Measurements from ENCODE around the gene CSNK1D.

The CSNK1D gene

DNA sequence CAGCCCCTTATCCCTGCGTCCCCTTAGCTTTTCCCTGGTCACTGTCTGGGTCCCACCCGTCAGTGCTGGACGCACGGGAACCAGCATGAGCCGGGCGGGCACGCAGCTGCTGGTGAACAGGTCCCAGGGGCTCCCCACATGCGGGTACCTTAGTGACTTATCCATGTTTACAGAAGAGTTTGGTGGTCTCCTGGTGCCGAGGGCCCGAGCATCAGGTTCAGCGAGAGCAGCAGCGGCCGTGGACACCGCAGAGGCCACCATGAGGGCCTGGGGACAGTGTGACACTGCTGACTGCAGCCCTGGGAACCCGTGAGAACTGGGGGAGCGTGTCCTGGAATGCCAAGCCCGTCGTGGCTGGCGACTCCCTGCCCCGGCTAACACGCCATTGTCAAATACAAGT lies 37.4 kb upstream of the CSNK1D start:
- DNase-seq = no peak

DNA sequence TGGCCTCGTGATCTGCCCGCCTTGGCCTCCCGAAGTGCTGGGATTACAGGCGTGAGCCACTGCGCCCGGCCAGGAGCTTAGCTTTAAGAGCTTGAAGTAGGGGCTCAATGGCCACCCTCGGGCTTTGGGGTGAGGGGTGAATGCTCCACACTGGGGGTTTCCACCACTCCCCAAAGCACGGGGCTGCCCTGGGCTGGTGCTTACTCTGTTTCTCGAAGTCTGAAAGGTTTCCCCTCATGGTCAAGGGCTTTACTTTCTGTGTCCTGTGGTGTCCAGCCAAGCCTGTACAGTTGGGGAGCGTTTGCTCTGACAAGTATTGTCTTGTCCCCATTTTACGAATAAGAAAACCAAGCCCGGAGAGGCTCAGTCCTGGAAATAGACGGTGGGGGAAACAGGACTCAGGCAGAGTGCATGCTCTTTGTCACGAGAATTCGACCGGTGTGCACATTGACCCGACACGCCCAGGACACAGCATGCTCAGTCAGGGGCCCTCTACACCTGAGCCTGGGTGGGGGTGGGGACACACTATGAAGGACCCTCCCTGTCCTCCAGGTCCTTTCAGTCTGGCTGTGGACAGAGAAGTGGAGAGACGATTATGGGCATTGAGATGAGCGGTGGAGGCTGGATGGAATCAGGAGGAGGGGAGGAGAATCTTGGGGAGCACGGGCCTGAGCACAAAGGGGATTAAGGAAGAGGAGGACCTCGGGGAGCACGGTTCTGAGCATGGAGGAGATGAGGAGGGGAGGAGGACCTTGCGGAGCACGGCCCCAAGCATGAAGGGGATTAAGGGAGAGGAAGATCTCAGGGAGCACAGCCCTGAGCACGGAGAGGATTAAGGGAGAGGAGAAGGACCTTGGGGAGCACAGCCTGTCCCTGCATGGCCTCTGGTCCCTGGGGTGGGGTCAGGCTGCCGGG lies 36.4 kb upstream of the CSNK1D start:
- no peak for DNase-seq

DNA sequence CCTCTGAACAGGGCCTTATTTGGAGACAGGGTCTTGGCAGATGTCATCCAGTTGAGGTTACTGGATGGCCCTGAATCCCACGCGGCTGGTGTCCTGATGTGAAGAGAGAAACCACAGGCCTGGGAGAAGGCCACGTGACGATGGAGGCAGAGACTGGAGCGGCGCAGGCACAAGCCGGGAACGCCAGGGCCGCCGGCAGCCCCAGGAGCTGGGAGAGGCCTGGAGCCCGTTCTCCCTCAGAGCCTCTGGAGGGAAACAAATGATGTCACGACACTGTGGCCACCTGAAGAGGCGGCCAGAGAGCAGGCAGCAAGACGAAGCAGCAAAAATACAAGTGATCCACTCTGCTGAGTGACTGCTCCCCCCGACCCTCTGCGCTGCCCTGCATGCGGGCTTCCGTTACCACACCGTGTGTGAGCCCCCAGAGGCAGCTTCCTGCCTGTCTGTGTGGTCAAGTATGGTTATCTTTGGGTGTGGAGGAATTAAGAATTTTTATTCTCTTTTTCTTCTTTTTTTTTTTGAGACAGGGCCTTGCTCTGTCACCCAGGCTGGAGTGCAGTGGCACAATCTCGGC lies 32.3 kb upstream of the CSNK1D start:
- peak; percentile 33 for DNase-seq

DNA sequence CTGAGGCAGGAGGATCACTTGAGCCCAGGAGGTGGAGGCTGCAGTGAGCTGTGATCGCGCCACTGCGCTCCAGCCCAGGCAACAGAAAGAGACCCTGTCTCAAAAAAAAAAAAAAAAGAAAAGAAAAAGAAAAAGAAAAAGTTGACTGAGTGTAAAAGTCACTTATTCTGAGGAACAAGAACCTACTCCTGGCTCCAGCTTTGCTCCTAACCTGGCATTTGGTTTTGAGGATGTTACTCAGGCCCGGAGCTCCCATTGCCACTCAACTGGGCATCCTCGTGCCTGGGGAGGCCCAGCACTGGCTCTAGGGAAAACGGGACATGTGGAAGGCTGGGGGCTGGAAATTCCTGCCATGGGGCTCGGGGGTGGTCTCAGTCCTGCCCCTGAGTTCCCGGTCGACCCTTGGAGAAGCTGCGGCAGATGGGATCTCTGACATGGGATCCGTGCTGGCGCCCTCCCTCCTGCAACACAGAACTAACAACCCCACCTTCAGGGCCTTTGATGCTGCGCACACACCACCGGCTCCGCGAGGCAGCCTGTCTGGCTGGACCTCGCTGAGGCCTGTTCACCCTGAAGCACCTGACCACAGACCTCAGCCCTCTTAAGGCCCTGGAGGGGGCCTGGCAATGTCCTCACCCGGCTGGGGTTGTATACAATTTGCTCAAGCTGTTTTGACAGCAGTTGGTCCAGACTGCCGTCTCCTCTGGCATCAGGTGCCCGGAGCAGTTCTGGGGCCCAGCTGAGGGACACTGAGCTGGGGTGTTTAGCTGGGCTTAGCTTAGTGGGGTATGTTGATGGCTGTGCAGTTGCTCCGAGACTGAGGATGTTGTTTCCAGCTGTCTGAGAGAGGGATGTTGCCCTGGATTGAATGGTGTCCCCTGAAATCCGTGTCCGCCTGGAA lies 31.6 kb upstream of the CSNK1D start:
- no peak for DNase-seq

DNA sequence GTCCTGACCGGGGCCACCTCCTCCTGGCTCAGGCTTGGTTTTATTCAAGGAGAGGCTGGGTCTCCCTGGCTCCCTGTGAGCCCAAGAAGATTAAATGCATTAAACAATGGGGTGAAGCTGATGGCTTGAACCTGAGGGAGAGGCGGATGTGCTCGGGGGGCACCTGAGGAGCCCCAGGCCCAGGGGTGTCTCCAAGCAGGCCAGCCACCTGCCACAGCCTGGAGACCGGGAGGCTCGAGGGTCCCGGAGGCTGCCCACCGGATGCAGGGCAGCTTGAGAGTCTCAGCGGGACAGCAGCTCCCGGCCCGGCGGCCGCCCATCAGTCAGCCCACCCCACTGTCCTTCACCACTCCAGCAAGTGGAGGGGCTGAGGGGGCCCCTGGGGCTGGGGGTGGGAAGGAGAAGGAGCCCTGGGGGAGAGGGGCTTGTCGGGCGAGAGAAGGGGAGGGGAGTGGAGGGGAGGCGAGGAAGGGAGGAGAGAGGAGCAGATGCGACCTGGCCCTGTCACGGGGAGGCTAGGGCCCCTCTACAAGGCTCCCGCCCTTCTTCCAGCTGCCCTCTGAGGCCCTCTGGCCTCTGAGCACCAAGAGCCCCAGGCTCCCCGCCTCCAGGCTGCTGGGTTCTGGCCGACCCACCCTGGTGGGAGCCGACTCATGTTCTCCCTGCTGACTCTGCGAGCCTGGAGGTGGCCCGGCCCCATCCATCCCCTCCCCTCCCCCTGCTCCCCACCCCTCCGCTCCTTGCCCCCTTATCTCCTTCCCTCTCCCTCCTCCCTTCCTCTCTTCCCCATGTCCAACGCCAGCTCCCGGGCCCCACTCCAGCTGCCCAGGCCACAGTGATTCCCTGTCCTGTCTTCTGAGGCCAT lies 30.7 kb upstream of the CSNK1D start:
- DNase-seq = no peak

DNA sequence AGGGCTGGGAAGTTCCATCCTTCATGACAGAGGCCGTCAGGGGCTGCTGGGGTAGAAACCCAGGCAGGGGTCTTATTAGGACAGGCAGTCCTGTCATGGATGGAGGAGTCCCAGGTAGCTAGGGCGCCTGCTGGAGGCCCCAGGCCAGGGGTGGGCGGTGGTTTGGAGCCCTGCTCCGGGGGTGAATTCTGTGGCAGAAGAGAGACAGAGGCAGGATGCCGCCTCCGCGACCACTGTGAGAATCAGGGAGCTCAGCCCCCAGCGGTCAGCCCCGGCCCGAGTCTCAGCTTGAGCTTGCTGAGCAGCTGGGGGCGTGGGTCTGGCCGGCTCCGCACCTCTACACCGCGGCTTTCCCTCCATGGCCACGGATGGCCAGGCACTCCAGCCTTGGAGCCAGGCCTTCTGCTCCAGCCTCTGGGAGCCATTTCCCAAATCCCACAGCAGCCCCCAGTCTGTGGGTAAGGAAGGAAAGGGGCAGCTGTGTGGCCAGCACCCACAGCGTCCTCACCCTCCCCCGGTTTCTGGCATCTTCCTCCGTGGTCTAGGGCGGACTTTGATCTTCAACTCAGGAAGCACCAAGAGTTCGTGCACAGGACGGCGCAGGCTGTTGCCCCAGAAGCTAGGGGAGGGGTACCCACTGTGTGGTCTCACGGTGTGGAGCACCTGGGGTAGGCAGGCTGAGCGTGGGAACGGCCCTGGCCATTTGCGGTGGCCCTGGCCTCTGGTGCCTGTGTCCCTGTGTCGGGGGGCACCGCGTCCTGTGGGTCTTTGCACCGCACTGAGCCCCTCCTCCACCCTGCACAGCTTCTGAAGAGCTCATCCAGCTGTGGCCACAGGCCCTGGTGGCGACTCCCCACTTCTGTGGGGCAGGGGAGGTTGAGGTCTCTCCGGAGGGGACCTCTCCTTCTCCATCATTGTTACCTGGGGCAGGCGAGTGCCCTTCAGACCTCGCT lies 29.8 kb upstream of the CSNK1D start:
- DNase-seq = no peak

DNA sequence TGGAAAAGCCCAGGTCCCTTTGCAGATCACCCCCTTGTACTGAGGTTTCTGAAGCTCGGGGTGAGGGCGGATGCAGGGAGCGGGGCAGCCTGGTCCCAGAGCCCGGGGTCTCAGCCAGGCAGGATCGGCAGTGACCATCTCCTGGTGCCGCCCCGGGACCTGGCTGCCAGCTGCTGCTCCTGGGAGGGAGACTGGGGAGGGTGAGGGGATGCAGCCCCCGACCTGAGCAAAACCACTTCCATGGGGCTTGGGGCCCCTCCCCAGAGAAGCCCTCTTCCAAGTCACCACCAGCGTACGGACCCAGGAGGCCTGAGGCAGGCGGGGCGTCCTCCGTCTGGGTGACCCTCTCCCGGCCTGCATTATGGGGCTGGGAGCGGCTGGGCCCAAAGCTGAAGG lies 29.1 kb upstream of the CSNK1D start:
- no peak for DNase-seq

DNA sequence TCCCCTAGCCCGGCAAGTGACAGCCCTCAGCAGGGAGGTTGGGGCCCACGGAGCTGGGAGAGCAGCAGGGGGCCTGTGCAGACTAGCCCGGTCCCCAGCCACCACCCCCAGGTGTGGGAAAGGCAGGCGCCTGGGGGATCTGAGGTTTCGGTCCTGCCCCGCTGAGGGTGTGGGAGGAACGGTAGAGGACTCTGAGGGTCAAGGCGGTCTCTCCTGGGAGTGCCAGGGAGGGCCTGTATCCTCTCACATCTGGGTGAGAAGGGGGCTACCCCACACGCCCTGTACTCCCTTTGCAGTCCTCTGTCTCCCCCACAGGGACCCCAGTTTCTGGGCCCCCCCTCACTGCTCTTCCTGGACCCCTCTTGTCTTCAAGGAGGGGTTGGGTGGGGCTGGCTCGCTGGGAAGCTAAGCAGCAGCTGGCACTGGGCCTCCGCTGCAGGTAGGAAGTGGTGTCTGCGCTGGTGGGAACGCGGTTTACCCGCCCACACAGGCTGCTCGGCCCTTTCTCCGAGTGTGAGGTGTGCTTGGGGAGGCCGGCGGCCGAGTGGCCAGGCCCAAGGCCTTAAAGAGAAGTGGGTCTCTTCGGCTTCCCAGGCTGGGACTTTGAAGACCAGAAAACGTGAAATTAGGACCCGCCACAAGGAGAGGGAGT lies 28.5 kb upstream of the CSNK1D start:
- no peak for DNase-seq

DNA sequence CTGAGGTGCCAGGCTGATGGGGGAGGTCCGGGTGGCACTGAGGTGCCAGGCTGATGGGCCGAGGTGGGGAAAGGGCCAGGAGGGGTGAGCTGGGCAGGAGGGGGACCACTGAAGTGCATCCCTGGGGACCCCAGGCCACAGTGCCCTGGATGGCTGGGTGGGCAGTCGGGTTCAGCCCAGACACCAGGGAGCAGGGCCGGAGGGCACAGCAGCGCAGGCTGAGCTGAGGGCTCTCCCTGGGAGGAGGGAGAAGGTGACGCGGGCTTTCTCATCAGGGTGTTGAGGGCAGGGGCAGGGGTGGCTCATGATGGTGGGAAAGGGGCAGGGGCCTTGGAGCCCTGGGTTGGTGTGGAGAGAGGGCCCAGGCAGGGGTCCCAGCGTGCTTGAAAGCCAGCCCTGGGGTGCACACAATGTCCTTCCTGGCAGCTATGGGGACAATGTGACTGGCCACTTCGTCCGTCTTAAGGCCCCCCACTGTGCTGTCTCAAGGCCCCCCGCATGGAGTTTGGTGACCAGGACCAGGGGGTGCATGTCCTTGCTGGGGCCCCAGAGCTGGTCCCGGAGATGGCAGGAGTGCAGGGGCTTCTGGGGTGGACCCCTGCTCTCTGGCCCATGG lies 27.9 kb upstream of the CSNK1D start:
- DNase-seq = no peak

DNA sequence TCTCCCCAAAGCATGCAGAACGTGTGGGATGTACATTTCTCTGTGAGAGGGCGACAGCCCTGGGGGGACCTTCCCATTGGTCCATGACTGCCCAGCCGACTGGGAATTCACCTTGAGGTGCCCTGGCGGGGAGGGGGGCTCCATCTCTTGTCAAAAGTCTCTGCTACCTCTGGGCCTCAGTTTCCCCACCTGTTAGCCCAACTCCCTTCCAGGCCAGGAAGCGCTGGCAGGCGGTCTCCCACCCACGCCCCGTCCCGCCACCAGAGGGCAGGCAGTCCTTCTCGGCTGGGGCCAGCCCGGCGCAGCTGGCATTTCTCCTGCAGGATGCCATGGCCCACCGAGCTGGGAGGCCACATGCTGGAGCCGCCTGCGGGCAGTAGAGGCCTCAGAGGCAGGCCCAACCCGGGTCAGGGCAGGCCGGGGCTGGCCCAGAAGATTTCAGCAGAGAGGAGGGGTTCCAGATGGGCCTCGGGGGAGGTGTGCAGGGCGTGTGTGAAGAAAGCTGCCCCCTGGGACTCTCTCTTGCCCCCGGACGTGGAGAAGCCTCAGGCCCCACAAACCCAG lies 27.3 kb upstream of the CSNK1D start:
- DNase-seq = peak; percentile 63

DNA sequence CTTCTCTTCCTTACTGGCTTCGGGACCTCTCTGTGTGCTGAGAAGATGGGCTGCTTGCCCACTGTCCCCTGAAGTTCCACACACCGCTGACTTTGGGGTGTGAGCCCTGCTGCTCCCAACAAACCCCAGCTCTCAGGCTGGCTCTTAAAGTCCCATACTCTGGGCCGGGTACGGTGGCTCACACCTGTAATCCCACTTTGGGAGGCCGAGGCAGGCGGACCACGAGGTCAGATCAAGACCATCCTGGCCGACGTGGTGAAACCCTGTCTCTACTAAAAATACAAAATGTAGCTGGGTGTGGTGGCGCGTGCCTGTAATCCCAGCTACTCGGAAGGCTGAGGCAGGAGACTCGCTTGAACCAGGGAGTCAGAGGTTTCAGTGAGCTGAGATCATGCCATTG lies 26.7 kb upstream of the CSNK1D start:
- no peak for DNase-seq

DNA sequence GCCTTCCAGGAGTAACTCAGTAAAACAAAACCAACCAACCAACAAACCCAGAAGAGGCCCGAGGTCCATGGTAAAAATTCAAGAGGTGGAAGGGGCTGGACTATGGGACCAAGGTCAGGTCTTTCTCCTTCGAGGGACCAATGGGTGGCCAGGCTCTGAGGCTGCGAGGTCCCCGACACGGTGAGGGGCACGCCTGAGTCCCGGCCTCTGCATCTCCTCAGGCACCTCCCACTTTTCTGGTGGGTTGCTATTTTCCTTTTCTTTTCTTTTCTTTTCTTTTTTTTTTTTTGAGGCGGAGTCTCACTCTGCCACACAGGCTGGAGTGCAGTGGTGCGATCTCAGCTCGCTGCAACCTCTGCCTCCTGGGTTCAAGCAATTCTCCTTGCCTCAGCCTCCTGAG lies 26.0 kb upstream of the CSNK1D start:
- no peak for DNase-seq

DNA sequence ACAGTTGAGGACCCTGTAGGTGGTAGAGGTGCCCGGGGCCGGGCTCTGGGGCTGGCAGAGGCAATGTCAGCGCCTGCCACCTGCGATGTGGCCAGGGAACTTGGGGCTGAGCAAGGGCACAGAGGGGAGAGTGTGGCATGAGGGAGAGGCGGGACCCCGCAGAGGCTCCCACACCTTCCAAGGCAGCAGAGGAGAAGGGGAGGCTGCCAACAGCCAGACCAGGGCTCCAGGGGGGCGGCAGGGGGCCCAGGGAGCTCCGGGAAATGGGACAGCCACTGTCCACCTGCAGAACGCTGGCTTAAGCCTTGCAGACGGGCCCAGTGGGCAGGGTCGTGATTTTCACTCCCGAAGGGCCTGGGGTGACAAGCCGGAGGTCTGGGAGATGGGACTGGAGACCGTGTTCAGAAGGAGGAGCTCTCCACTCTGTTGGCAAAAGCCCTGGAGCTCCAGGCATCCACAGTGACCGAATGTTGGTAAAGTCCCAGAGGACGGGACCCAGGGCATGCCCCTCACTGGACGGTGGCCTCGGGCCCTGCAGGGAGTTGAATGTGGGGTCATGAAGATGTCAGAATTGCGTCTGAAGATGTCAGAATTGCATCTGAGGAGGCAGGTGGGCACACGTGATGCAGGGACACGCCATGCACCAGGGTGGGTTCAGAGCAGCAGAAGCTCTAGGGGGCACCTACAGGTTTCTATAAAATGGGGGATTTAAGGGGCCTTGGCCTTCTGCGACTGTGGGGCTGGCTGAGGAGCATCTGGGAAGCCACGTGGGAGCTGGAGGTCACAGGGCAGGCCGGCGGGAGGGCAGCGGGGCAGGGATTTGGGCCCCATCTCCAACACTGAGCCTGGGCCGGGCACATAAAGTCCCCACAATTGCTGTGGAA lies 25.3 kb upstream of the CSNK1D start:
- no peak for DNase-seq

DNA sequence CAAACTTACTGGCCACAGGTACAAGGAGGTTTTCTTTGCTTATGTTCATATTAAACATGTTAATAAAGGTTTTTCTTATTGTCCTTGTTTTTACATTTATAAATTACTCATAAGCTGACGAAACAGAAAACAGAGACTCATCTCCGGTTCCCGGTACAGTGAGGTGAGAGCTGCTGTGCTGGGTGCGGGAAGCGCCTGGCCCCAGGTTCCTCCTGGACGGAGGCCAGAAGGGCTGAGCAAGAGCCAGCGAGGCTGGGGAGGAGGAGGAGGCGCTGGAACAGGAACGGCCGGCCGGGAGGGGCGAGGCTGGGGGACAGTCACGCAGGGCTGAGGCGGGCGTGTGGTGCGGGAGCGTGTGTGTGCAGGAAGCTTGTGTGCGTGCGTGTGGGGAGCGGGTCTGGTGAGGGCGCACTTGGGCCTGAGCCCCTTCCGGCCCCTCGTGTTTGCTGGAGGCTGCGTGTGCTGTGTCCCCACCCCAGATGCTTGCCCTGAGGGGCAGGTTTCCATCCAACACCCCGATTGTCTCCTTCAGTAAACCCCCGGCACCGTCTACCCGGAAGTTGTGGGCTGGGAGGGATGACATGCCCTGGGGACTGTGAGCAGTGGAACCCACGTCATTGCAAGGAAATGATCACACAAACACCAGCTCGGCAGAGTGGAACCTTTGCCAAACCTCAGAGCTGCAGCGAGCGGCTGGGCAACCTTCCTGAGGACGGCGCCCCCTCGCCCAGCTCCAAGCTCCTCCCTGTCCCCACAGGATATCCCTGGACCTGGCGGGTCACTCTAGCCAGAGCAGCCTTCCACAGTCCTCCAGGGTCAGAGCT lies 24.4 kb upstream of the CSNK1D start:
- peak; percentile 90 for DNase-seq

DNA sequence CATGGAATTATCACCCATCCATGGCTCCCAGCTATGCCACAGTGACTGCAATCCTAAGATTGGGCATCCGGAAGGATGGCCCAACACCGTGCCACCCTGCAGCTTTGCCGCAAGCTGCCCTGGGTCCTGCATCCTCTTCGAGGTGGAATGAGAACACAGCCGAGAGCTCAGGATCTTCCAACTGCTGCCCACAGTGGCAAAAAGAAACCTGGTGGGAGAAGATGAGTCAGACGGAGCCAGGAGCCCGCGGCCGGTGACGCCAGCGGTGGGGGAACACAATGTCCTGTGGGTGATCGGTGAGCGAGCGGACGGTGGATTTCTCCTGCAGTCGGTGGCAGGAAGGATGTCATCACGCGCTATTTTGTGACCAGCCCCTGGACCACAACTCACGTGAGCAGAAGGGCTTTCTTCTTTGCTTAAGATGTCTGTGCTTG lies 23.8 kb upstream of the CSNK1D start:
- DNase-seq = peak; percentile 15

DNA sequence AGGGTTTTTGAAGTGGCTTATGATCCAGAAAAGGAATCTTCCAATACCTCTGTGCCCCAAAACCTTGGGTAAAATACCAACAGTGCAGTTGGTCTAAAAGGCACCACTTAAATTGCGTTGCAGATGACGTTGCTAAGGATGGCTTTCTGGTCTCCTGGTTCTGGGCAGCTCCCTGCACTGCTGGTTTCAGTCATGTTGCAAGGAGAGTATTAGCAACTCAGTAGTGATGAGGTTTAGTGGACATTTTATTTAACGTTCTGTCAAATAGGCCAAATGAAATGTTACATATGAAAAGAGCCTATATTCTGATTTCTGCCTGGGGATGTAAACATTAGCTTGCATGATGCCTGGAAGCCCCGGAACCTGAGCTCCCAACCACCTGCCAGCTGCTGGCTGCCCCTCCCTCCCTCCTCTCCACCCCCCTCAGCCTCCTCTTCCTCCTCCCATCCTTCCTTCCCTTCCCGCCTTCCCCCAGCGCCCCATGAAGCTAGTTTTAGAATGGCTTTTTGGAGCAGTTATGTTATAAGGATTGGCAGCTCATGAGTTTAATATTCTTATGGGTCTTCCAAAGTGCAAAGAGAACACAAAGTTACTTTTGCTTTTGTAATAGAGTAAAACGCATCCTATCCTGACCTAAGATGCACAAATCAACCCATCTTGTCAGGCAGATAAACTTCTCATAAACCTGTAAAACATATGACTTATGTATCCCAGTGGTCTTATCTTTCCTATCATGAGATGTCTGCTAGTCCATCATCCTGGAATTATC lies 23.2 kb upstream of the CSNK1D start:
- DNase-seq = no peak

DNA sequence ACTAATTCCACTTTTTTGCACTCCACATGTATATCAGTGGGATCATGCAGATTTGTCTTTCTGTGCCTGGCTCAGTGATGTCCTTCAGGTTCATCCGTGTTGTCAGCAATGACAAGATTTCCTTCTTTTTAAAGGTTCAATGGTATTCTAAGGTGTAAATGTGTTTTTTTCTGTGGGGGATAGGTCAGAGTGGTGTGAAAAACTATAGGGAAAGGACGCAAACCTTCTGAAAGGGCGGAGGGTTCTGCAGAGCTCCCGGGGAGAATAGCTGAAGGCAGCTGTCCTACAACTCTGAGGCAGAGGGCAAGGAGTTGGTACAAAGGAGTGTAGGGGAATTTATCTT lies 21.9 kb upstream of the CSNK1D start:
- no peak for DNase-seq

All from fibroblast of skin of scalp (primary cell).